Breast epithelium (tissue), 3 donors: Measurements from ENCODE around the gene SRC.

Experiments
- CTCF ChIP-seq, 3 donors: fragments of 450-650 bp; IDR thresholded peaks; one replicate each; pipeline ENCODE4 v1.5.1; 2016 to 2017; ENCODE audit warnings: antibody characterized with exemption in 3 of 3, mild to moderate bottlenecking in 3 of 3, moderate library complexity in 3 of 3
- POLR2A ChIP-seq: fragments of 450-650 bp; IDR thresholded peaks from one replicate; pipeline ENCODE4 v1.6.1; 2016; ENCODE audit warnings: antibody characterized with exemption, mild to moderate bottlenecking, moderate library complexity
- POLR2AphosphoS5 ChIP-seq, 3 donors: sonication (generic); formaldehyde crosslinking; IDR thresholded peaks; one replicate each; pipeline ENCODE4 v1.6.1; 2017; ENCODE audit warnings: antibody characterized with exemption in 3 of 3

GRCh38 chr20:37372441-37372840 is 26.5 kb downstream of the SRC start:
- TF ChIP-seq CTCF (IDR thresholded peaks at IDR 0.05) = no peak
- TF ChIP-seq POLR2A = no peak
- no peak for TF ChIP-seq POLR2AphosphoS5 (IDR thresholded peaks at IDR 0.05)
